Lung (tissue), 12 donors: ENCODE results near the gene CCNC. TPM values are rescaled to one million over a fixed set of nuclear protein-coding genes. Genes with fewer than 3 reads are reported as not detected.

Experiments
- ATAC-seq: fragments of 200-7000 bp; cut with Tn5 transposase; one replicate; pipeline ENCODE4 v1.9.1; 2020; ENCODE audit warnings: moderate number of reproducible peaks; ENCODE audit not compliant: insufficient read depth, low FRiP score
- DNase-seq, 3 donors: peaks; one replicate each; pipeline ENCODE4 v3.0.0-alpha.2; 2013 to 2017
- H3K27ac ChIP-seq, 2 donors: one replicate each; pipeline ENCODE4 v1.5.1; 2013; ENCODE audit warnings: mild to moderate bottlenecking in 2 of 2, moderate library complexity in 2 of 2, control low read depth in 1 of 2, inconsistent platforms in 1 of 2, low read depth in 1 of 2, low read length in 1 of 2
- H3K27me3 ChIP-seq, 3 donors: one replicate each; pipeline ENCODE4 v1.5.1; 2013; ENCODE audit warnings: low read length in 2 of 3; ENCODE audit not compliant: control insufficient read depth in 3 of 3, insufficient read depth in 3 of 3
- H3K36me3 ChIP-seq, 4 donors: one replicate each; pipeline ENCODE4 v1.5.1; 2013; ENCODE audit warnings: low read length in 4 of 4, mild to moderate bottlenecking in 1 of 4, moderate library complexity in 1 of 4; ENCODE audit not compliant: control insufficient read depth in 4 of 4, insufficient read depth in 4 of 4
- H3K4me1 ChIP-seq, 5 donors: one replicate each; pipeline ENCODE4 v1.5.1; 2013; ENCODE audit warnings: low read length in 5 of 5, mild to moderate bottlenecking in 2 of 5, moderate library complexity in 1 of 5; ENCODE audit not compliant: control insufficient read depth in 5 of 5, insufficient read depth in 5 of 5
- H3K4me3 ChIP-seq: one replicate; pipeline ENCODE4 v1.5.1; 2013; ENCODE audit warnings: mild to moderate bottlenecking, control low read depth, moderate library complexity
- H3K9ac ChIP-seq, 2 donors: one replicate each; pipeline ENCODE4 v1.5.1; 2013; ENCODE audit warnings: low read length in 2 of 2, control low read depth in 1 of 2; ENCODE audit not compliant: insufficient read depth in 1 of 2
- H3K9me3 ChIP-seq, 4 donors: one replicate each; pipeline ENCODE4 v1.5.1; 2013; ENCODE audit warnings: low read length in 3 of 4, mild to moderate bottlenecking in 1 of 4, moderate library complexity in 1 of 4; ENCODE audit not compliant: control insufficient read depth in 4 of 4, insufficient read depth in 3 of 4
- CTCF ChIP-seq: IDR thresholded peaks from 2 replicates; pipeline ENCODE4 v1.5.1; 2012; ENCODE audit warnings: mild to moderate bottlenecking; ENCODE audit errors: control extremely low read depth, extremely low read depth
- WGBS, 2 donors: extraction: QIAGEN DNeasy Blood & Tissue Kit; methylation state at CpG; one replicate each; pipeline ENCODE4 v1.1.7; 2013; 5-methylcytosine and 5-hydroxymethylcytosine counted together
- polyA plus RNA-seq, 2 donors: library from polyadenylated mRNA; stranded (reverse); fragments of 200-250 nt; gene quantifications; one replicate each; pipeline ENCODE4 v1.2.1, GENCODE V29; 2013
- total RNA-seq, 2 donors: library from RNA; depleted of rRNA in 1 of 2; stranded (reverse); fragments of >200 nt in 1 of 2; gene quantifications; one replicate each; pipeline ENCODE4 v1.2.1, GENCODE V29; 2014 to 2021
- donor health status: control.
- donor health status: control.
- donor health status: Bipolar disorder and iron deficiency.
- donor health status: healthy.
- donor health status: DM: yes; HTN: yes; CAD: no.

The CCNC gene
- total and polyA plus RNA-seq, 4 donors, result 26.7 to 68.0 (median 38.2) TPM

DNA sequence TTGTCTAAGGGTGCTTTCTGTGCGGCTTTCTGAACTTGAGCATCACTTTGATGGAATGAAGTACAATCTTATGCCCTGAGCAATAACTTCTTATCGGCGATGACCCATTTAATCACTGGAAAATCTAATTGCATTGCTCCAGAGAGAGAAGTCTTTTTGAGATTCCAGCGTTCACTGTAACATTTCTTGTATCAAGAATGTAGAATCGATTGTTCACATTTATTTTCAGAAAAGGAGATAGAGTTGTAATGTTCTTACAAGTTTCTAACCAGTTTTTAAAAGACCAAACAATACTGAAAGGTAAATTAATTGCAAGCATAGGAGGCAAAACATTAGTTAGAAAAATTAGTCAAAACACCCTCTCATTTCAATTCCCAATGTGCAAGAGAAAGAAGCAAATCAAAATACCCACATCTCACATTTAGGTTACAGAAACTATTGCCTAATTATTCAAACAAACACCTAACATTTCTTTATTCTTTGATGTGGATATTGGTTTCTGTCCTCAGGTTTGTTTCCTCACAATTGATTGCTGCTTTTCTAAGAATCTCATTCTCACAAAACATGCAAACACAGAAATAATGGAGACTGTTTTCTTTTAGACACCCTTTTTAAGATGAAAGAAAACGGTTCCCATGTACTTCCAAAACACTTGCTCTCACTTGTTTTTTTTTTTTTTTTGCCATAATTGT, 23.4 kb upstream of the CCNC start:
- peaks cover 0 to 25% (median 0%) of the 10 kb centered on the region in 5 donors for H3K4me1 ChIP-seq
- no peaks in the 10 kb centered on the region for H3K36me3 ChIP-seq
- no peak overlapping the region for H3K9ac ChIP-seq
- H3K27ac ChIP-seq, result no peak overlapping the region
- 23 to 27% methylated on average over 6 of the region's 6 CpGs for WGBS, 2 donors
- ATAC-seq (no peak), DNase-seq (no peak)
- no peak for TF ChIP-seq CTCF
- peaks cover 0 to 93% (median 83%) of the 10 kb centered on the region in 3 donors for H3K27me3 ChIP-seq
- no peak overlapping the region for H3K4me3 ChIP-seq
- peaks cover 0 to 12% (median 1%) of the 10 kb centered on the region in 4 donors for H3K9me3 ChIP-seq

DNA sequence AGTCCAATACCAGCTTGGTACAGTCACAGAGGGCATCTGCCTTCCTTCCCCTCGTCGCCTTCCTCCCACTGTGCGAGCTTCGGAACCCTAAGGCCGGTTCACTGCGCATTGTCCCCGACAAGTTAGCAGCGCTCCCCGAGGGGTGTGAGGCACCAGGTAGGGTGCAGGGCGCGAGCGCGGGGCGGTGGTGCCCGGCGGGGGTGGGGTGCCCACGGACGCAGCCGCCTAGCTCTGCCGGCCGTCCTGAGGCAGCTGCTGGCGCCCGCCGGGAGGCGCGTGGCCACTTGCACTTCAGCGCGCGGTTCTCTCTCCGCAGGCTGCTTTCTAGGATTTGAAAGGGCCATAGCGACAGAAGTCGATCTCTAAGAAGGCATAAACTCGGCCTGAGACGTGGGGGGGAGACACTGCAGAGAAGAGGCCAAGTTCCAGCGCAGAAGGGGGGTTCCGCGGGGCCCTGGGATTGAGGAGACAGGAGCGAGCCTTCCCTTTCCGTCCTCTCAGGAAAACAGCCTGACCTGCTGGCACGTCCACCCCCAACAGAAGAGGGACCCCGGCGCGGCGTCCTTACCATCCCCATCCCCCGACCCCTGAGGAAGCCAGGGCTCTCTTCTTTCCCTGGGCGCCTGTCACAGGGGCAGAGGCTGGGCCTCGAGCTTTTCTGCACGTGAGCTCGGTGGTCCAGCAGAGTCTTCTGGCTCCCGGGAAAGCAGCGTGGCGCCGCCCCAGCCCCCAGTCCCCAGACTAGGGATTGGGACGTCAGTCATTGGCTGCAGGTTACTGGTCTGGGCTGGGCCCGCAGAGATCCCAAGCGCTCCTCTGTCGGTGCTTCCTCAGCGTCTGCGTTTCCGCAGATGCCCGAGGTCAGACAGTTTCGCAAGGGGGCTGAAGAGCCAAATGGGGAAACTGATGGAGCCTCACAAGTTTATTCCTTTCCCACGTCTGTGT, 22.5 kb upstream of the CCNC start:
- DNase-seq, result no peak
- no peak overlapping the region for H3K4me3 ChIP-seq

GRCh38 chr6:99589907-99590493, 21.5 kb upstream of the CCNC start:
- Histone ChIP-seq H3K4me1 (peaks cover 0 to 25% (median 0%) of the 10 kb centered on the region in 5 donors), H3K27ac (no peak overlapping the region), H3K4me3 (no peak overlapping the region), H3K9me3 (peaks cover 0 to 6% (median 1%) of the 10 kb centered on the region in 4 donors), H3K9ac (no peak overlapping the region), H3K36me3 (no peaks in the 10 kb centered on the region), H3K27me3 (peaks cover 0 to 88% (median 78%) of the 10 kb centered on the region in 3 donors)
- no peak for TF ChIP-seq CTCF
- no peak for ATAC-seq
- WGBS, 2 donors, result 24 to 36% methylated on average over 10 of the region's 10 CpGs
- DNase-seq, result no peak

More for the DNA sequence above, 22.5 kb upstream of the CCNC start:
- ATAC-seq, result no peak
- no peak overlapping the region for H3K9ac ChIP-seq
- 4 to 5% methylated on average over 62 to 63 of the region's 63 CpGs for WGBS, 2 donors
- peaks cover 0 to 89% (median 80%) of the 10 kb centered on the region in 3 donors for H3K27me3 ChIP-seq
- no peak for TF ChIP-seq CTCF
- H3K9me3 ChIP-seq, result peaks cover 0 to 12% (median 1%) of the 10 kb centered on the region in 4 donors
- no peak overlapping the region for H3K27ac ChIP-seq
- no peaks in the 10 kb centered on the region for H3K36me3 ChIP-seq
- H3K4me1 ChIP-seq, result peaks cover 0 to 25% (median 0%) of the 10 kb centered on the region in 5 donors
